Peyer's patch (tissue), 4 donors: ENCODE results near the gene AFF2. TPM values are rescaled to one million over a fixed set of nuclear protein-coding genes. Genes with fewer than 3 reads are reported as not detected.

Experiments used
- DNase-seq, 3 donors: peaks; one replicate each; pipeline ENCODE4 v3.0.0-alpha.2; 2017 to 2019
- H3K27ac ChIP-seq, 4 donors: fragments of 200-600 bp; sonication (generic); one replicate each; pipeline ENCODE4 v1.5.1; 2016 to 2019
- H3K27me3 ChIP-seq, 2 donors: fragments of 200-600 bp; sonication (generic); one replicate each; pipeline ENCODE4 v1.5.1; 2019
- H3K36me3 ChIP-seq, 3 donors: fragments of 200-600 bp; sonication (generic); one replicate each; pipeline ENCODE4 v1.5.1; 2016 to 2019
- H3K4me1 ChIP-seq, 4 donors: fragments of 200-600 bp; sonication (generic); one replicate each; pipeline ENCODE4 v1.5.1; 2016 to 2019
- H3K4me3 ChIP-seq, 4 donors: fragments of 200-600 bp; sonication (generic); 1 replicate in 3 of 4; 2 replicates in 1 of 4; pipeline ENCODE4 v1.5.1; 2016 to 2019; ENCODE audit warnings: mild to moderate bottlenecking in 1 of 4
- H3K9me3 ChIP-seq, 4 donors: fragments of 200-600 bp; sonication (generic); one replicate each; pipeline ENCODE4 v1.5.1; 2016 to 2019; ENCODE audit warnings: mild to moderate bottlenecking in 1 of 4
- CTCF ChIP-seq, 6 experiments: fragments of 450-650 bp in 4 of 6; fragments of 200-600 bp in 2 of 6; sonication (generic) in 1 of 6; IDR thresholded peaks; one replicate each; pipeline ENCODE4 v1.5.1; 2017 to 2019; ENCODE audit warnings: antibody characterized with exemption in 6 of 6, mild to moderate bottlenecking in 3 of 6, moderate library complexity in 1 of 6
- POLR2A ChIP-seq, 2 donors: fragments of 450-650 bp; IDR thresholded peaks; one replicate each; pipeline ENCODE4 v1.5.1; 2017; ENCODE audit warnings: antibody characterized with exemption in 2 of 2, mild to moderate bottlenecking in 2 of 2, moderate library complexity in 2 of 2
- total RNA-seq, 4 donors: library from RNA; depleted of rRNA; stranded (reverse); fragments of >200 nt; gene quantifications; one replicate each; pipeline ENCODE4 v1.1.0, GENCODE V29; 2016

The AFF2 gene
- total RNA-seq, 4 donors from 2014 or later = 0.18 to 2.5 (median 1.9) TPM; not detected in 1

GRCh38 chrX:148913971-148914370 is 413.6 kb downstream of the AFF2 start:
- DNase-seq = no peak
- no peak for TF ChIP-seq CTCF (IDR thresholded peaks at IDR 0.05)
- no peak for TF ChIP-seq POLR2A (IDR thresholded peaks at IDR 0.05)
- Histone ChIP-seq H3K9me3 (no peaks in the 10 kb centered on the region), H3K36me3 (no peaks in the 10 kb centered on the region), H3K27ac (no peak overlapping the region), H3K27me3 (no peaks in the 10 kb centered on the region), H3K4me3 (no peak overlapping the region), H3K4me1 (no peaks in the 10 kb centered on the region)

DNA sequence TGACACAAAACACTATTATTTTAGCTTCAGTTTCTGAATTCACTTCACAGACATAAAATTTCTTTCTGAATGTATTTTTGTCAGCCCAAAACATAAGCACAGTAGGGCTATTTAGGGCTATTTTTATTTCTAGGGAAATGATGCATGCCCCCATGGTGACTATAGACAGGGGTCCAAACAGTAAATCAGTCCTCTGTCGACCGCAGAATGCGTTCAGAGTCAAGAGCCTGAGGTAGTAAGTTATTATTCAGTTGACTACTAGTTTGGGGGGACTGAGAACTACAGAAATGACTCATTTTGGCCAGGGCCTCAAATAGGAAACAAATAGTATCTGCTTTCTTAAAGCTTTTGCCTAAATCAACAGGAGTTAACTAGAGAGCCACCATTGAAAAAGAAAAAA is 414.4 kb downstream of the AFF2 start:
- no peak overlapping the region for H3K27ac ChIP-seq
- H3K27me3 ChIP-seq = no peaks in the 10 kb centered on the region
- DNase-seq = no peak
- H3K4me1 ChIP-seq = no peaks in the 10 kb centered on the region
- H3K9me3 ChIP-seq = no peaks in the 10 kb centered on the region
- no peaks in the 10 kb centered on the region for H3K36me3 ChIP-seq
- H3K4me3 ChIP-seq = no peak overlapping the region
- no peak for TF ChIP-seq POLR2A (IDR thresholded peaks at IDR 0.05)
- TF ChIP-seq CTCF (IDR thresholded peaks at IDR 0.05) = no peak

- DNase-seq = no peak
- Histone ChIP-seq H3K27ac (no peak overlapping the region), H3K27me3 (no peaks in the 10 kb centered on the region), H3K4me1 (no peaks in the 10 kb centered on the region), H3K36me3 (no peaks in the 10 kb centered on the region), H3K4me3 (no peak overlapping the region), H3K9me3 (no peaks in the 10 kb centered on the region)
- TF ChIP-seq CTCF (IDR thresholded peaks at IDR 0.05) (no peak), POLR2A (IDR thresholded peaks at IDR 0.05) (no peak)
Measured at GRCh38 chrX:148915474-148915873, 415.1 kb downstream of the AFF2 start.

- Histone ChIP-seq H3K27me3 (no peaks in the 10 kb centered on the region), H3K27ac (no peak overlapping the region), H3K9me3 (no peaks in the 10 kb centered on the region), H3K4me3 (no peak overlapping the region), H3K4me1 (no peaks in the 10 kb centered on the region), H3K36me3 (no peaks in the 10 kb centered on the region)
- TF ChIP-seq POLR2A (IDR thresholded peaks at IDR 0.05) = no peak
- no peak for TF ChIP-seq CTCF (IDR thresholded peaks at IDR 0.05)
- DNase-seq = no peak
Measured at GRCh38 chrX:148917441-148917840, 417.0 kb downstream of the AFF2 start.

DNA sequence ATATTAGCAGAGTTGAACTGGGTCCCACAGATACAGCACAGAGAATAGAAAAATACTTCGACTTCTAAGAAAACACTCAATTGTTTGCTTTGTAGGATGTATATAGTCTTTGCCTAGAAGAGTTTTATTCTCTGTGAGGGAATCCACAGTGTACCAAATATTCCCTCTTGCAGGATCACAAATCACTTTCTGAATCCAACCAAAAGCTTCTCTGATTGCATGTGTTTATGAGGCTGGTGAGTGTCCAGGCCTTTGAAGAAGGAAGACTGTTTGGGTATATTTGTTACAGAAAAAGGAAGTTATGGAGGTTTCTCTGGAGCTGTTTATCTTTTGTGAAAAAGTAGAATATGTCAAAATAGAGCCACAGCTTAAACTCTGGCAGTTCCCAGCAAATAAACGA is 423.2 kb downstream of the AFF2 start:
- no peak overlapping the region for H3K4me3 ChIP-seq
- H3K4me1 ChIP-seq = no peaks in the 10 kb centered on the region
- no peak for DNase-seq
- TF ChIP-seq POLR2A (IDR thresholded peaks at IDR 0.05) = no peak
- TF ChIP-seq CTCF (IDR thresholded peaks at IDR 0.05) = no peak
- no peaks in the 10 kb centered on the region for H3K9me3 ChIP-seq
- no peaks in the 10 kb centered on the region for H3K27me3 ChIP-seq
- H3K27ac ChIP-seq = no peak overlapping the region
- no peaks in the 10 kb centered on the region for H3K36me3 ChIP-seq

GRCh38 chrX:148926371-148926770 is 426.0 kb downstream of the AFF2 start:
- Histone ChIP-seq H3K4me3 (no peak overlapping the region), H3K27me3 (no peaks in the 10 kb centered on the region), H3K9me3 (no peaks in the 10 kb centered on the region), H3K27ac (no peak overlapping the region), H3K36me3 (no peaks in the 10 kb centered on the region), H3K4me1 (no peaks in the 10 kb centered on the region)
- TF ChIP-seq CTCF (IDR thresholded peaks at IDR 0.05) (no peak), POLR2A (IDR thresholded peaks at IDR 0.05) (no peak)
- DNase-seq = no peak
